Sciatic nerve (tissue), 2 donors: ENCODE measurements around the gene C19orf38. TPM values are rescaled to one million over a fixed set of nuclear protein-coding genes. Genes with fewer than 3 reads are reported as not detected.
"Not testable (repeated sequence)": the region's sequence is repeated elsewhere in the genome, so short reads cannot be mapped to it uniquely, and the experiment has no call there.

Experiments used
- ATAC-seq: fragments of 200-7000 bp; cut with Tn5 transposase; one replicate; pipeline ENCODE4 v1.9.1; 2020; ENCODE audit warnings: mild to moderate bottlenecking, moderate library complexity
- DNase-seq: peaks from one replicate; pipeline ENCODE4 v3.0.0-alpha.2; 2020; ENCODE audit warnings: low spot score
- intact Hi-C: fragments of 100-400 bp; cut with DNase I; formaldehyde crosslinking; loops from one replicate; pipeline ENCODE4 v1.14.2; 2022
- total RNA-seq: library from RNA; stranded (reverse); fragmentation: NEBNext Ultra II Directional; extraction: Animal tissue kit (Norgen Biotek cat#: 25700); gene quantifications from one replicate; pipeline ENCODE4 v1.2.1, GENCODE V29; 2021
- donor health status: DM: no; HTN: no; CAD: no.
- donor health status: DM: no; HTN: no; CAD: no.

C19orf38 gene
- total RNA-seq, 1 donor from 2014 or later: 2.7 TPM

DNA sequence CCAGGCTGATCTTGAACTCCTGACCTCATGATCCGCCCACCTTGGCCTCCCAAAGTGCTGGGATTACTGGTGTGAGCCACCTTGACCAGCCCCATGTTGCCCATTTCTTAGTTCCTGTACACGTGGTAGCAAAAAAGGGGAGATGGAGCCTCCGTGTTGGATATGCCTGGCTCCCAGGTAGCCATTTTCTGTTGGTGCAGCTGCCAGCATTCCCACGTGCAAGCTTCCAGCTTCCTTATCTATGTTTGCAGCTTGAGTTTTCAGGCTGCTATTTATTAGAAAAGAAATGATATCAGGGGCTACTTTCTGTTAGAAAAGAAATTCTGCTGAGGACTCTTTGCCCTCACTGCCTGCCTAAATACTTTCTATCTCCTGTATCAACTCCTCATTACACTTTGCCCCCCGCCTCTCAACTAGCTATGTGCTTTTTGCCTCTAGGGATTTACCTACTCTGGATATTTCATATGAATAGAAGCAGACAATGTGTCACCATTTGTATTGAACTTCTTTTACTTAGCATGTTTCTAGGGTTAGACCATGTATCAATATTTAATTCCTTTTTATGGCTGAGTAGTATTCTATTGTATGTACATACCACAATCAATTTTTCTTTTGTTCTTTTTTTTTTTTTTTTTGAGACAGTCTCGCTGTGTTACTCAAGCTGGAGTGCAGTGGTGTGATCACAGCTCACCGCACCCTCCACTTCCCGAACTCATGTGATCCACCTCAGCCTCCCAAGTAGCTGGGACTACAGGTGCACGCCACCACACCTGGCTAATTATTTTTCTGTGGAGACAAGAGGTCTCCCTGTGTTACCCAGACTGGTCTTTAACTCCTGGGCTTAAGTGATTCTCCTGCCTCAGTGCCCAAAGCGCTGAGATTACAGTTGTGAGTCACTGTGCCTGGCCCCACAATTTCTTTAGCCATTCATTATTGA, 8.8 kb upstream of the C19orf38 start:
- DNase-seq: no peak
- intact Hi-C loops: no loop called here
- ATAC-seq: no peak

DNA sequence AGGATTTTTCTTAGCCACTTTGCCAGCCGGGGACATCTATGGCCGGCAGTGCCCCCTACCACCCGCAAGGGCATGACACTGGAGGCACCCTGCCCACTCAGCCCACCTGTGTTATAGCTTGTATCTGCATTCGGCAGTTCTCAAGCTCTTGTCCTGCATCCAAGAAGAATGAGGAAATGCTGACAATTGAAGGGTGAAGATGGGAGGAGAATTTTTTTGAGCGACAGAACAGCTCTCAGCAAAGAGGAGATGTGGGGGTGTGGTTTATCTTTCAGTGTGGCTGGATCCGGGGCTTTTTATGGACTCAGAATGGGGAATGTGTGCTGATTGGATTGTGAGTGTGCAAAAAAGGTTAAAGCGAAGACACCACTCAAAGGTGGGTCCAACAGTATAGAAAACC, 5.4 kb upstream of the C19orf38 start:
- DNase-seq (no peak), ATAC-seq (no peak)
- intact Hi-C loops: no loop called here

DNA sequence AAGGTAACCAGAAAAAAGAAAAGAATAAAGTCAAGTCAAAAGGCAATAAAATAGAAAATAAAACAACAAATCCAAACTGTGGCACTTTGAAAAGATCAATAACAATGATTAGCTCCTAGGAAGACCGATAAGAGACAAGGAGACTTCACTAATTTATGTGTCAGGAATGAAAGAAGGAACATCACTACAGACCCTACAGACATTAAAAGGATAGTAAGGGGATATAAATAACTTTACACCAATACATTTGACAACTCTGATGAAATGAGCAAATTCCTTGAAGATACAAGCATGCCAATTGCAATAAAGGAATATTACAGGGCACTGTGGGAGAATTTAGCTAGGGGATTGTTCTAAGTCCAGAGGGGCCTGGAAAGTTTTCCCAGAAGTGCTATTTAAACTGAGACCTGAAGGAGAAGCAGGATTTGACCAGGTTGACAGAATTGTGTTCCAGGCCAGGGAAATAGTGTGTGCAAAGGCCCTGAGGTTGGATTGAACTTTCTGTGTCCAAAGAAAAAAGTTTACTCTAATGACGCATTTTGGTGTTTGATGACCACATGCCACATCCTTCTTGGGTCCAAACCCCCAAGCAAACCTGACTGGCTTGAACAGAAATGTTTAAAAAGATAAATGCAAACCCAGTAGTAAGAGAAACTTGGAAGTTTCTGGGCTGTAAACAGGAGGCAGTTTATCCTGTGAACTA, 1.6 kb upstream of the C19orf38 start:
- intact Hi-C loops: no loop called here

DNA sequence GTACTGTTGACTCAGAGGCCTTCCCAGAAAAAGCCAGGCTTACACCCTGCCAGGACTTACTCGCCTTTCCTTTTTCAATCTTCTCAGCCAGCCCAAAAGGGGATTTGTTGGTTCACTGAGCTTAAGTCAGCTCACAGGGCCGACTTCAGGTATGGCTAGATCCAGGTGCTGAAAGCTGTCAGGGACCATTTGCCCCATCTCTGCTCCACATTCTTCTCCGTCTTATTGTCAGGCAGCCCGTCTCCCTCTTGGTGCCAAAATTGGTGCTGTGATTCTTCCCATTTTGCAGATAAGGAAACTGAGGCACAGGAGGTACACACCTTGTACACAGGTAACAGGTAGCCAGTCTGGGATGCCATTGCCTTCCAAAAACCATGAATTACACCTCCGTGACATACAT, 2.4 kb downstream of the C19orf38 start:
- DNase-seq: no peak
- intact Hi-C loops: no loop called here
- ATAC-seq: no peak

More for the DNA sequence above, 1.6 kb upstream of the C19orf38 start:
- ATAC-seq: no peak
- no peak for DNase-seq

DNA sequence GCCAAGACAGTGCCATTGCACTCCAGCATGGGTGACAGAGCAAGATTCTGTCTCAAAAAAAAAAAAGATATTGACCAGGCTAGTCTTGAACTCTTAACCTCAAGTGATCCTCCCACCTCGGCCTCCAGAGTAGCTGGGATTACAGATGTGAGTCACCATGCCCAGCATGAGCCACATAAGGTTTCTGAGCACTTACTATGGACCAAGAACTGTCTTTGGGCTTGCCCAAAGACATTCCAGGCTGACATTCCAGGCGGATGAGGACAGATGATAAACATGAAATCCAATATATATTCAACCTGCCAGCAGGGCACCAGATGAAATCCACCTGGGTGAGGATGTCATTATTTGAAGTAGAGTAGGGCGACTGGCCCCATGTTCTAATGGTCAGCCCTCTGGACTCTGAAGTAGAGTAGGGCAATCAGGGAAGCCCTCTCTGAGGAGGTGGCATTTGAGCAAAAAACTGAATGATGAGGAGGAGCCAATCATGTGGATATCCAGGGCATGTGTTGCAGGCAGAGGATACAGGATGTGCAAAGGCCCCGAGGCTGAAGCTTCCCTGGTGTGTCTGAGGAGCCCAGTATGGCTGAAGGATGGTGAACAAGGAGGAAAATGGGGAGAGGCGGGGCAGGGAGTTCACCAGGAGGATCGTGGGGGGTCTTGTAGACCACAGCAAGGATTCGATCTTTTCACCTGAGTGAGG, 4.0 kb downstream of the C19orf38 start:
- ATAC-seq: no peak
- DNase-seq: no peak
- intact Hi-C loops: no loop called here

DNA sequence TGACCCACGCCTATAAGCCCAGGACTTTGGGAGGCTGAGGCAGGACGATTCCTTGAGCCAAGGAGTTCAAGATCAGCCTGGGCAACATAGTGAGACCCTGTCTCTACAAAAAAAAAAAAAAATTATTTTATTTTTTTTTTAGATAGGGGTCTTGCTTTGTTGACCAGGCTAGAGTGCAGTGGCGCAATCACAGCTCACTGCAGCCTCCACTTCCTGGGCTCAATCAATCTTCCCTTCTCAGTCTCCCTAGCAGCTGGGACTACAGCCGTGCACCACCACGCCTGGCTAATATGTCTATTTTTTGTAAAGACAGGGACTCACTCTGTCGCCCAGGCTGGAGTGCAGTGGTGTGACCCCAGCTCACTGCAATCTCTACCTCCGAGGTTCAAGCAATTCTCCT, 4.7 kb downstream of the C19orf38 start:
- intact Hi-C loops: no loop called here
- ATAC-seq (no peak), DNase-seq (no peak)

DNA sequence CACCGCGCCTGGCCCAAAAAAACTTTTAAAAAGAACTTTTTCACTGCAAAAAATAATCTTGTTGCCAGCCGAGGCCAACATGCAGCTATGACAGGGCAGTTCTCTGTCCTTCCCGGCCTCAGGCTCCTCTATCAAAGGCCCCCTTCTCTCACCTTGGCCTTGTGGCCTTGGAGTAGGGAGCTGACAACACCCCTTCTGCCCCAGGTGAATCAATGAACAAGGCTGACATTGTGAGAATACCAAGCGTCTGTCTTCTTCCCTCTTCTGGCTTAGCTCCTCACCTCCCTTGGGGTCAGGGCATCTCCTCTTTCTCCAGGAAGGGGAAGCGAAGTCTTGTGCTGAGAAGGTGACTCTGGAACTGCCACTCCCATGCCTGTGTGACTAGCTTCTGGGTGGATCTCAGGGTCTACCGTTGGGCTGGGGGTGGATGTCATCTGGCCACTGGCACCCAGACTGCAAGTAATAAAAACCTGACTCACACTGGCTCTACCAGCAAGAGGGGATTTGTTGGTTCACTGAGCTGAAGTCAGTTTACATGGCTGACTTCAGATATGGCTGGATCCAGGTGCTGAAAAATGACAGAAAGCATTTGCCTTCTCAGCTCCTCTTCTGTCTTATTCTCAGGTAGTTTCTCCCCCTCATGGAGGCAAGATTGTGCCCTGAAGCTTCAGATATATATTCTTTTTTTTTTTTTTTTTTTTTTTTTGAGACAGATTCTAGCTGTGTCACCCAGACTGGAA, 6.3 kb downstream of the C19orf38 start:
- ATAC-seq (no peak), DNase-seq (no peak)
- intact Hi-C loops: no loop called here

DNA sequence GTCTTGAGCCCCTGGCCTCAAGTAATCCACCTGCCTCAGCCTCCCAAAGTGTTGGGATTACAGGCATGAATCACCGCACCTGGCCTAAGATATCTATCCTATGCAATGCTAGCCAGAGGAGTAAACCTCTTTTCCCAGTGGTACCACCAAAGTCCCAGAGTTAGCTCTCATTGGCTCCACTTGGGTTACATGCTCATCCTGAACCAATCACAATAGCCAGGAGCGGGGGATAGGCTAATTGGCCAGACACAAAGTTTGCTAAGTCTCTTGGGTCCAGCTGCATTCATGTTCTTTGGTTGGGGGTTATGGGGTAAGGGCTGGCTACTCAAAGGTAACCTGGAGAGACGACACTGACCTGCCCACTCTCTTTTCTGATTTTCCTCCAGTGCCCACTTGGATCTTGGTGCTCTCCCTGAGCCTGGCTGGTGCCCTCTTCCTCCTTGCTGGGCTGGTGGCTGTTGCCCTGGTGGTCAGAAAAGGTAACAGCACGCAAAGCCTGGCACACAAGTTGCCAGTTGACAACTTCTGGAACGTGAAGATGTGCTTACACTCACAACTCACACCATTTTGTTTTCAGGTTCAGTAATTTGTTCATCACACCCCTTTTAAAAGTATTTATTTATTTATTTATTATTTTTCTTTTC, 7.8 kb downstream of the C19orf38 start:
- intact Hi-C loops: no loop called here
- no peak for ATAC-seq
- no peak for DNase-seq

DNA sequence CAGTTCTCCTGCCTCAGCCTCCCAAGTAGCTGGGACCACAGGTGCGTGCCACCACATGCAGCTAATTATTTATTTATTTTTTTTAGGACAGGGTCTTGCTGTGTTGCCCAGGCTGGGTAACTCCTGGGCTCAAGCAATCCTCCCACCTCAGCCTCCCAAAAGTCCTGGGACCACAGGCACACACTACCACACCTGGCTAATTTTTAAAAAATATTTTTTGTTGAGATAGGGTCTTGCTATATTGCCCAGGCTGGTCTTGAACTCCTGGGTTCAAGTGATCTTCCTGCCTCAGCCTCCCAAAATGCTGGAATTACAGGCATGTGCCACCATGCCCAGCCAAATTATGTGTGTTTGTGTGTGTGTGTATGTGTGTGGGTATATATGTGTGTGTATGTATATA, 8.7 kb downstream of the C19orf38 start:
- intact Hi-C loops, DNase-seq, ATAC-seq: not testable (repeated sequence)

DNA sequence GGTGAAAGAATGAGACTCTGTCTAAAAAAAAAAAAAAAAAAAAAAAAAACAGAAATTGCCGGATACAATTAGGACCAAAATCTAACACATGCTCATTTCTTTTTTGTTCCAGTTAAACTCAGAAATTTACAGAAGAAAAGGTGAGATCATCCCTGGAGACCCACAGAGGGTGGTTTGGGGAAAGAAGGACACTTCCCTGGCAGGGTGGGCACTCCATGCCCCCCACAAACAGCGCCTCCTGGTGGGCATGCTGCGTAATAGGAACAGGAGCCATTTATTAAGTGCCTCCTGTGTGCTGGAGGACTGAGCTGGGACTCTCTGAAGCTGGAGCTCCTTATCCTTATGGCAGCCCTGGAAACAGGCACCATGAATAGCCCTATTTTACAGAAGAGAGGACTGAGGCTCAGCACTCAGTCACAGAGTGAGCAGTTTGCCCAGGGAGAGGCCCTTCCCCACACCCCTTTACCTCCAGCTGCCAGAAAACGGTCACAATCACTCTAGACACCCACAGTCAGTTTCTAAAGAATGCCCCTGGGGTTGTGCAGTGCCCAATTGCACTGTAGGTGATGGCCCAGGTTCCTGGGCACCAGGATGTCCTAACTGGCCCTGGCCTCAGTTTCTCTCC, 10.1 kb downstream of the C19orf38 start:
- intact Hi-C loops: no loop called here
- no peak for ATAC-seq
- DNase-seq: no peak

DNA sequence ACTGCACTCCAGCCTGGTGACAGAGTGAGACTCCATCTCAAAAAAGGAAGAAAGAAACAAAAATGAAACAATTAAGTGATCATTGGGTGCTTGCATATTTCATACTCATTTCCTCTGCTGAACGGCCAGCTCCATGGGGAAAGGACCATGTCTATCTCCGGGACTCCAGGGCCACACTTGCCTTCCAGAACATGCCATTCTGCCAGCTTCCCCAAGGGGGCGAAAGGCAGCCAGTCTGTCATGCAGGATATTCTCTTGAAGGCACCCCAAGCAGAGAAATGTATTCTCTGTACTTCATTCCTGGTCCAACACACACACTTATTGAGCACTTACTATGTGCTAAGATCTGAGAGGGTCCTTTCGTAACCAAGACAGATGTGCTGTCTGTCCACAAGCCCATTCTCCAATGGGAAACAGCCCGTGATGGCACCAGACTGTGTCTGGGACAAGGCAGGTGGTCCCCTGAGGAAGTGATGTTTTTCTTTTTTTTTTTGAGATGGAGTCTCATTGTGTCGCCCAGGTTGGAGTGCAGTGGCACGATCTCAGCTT, 13.0 kb downstream of the C19orf38 start:
- DNase-seq (no peak), ATAC-seq (no peak)
- intact Hi-C loops: no loop called here

DNA sequence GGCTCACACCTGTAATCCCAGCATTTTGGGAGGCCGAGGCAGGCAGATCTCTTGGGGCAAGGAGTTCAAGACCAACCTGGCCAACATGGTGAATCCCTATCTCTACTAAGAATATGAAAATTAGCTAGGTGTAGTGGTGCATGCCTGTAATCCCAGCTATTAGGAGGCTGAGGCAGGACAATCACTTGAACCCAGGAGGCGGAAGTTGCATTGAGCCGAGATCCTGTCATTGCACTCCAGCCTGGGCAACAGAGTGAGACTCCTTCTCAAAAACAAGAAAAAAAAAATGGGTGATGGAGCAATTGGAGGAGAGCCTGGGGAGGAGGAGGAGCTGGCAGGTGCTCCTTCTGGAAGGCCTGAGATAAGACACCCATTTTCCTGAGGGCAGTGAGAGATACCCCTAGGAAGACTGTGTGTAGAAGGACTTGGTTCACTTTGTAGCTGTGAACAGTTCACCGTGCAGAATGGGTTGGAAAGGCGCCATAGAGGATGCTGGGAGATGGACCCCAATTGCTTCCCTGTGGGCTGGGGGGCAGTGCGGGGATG, 14.4 kb downstream of the C19orf38 start:
- DNase-seq (no peak), ATAC-seq (no peak)
- intact Hi-C loops: no loop called here

DNA sequence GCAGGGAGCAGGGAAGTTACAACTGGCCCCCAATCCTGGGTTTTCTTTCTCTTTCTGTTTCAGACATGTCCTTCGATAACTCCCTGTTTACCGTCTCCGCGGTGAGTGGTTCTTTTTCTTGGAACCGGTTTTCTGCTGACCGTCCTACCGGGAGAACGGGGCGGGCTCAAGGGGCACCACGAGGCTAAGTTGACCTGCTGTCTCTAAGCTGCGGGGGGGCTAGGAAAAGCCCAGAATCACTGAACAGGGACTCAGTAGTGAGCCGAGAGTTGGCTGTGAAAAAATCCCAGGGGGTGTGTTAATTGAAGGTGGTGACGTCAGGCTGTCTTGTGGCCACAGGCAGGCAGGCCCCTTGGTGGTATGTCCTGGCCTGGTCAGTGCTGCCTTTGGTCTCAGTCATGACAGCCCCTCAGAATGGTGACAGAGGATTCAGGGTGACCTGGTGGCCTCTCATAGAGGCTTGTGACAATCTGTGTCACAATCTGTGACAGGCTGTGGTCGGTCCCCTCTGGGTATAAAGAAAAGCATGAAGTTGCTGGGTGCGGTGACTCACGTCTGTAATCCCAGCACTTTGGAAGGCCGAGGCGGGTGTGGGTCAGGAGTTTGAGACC, 15.0 kb downstream of the C19orf38 start:
- intact Hi-C loops: no loop called here
- ATAC-seq: peak; percentile 75
- no peak for DNase-seq

DNA sequence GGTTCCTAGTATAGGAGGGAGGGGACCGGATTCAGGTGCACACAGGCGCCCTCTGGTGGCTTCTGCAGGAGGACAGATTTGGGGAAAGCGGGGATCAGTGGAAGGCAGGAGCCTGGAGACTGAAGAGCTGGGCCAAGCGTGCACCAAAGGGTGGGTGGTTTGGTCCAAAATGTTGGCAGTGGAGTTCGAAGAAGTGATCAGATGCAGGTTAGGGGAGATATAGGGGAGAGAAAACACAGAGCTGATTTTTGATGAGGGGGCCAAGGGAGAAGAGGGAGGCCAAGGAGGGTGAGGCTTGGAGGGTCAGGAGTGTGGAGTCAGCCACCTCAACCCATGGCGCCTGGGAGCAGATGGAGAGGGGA, 16.3 kb downstream of the C19orf38 start:
- intact Hi-C loops: no loop called here
- ATAC-seq: peak; percentile 89
- peak; percentile 93 for DNase-seq

DNA sequence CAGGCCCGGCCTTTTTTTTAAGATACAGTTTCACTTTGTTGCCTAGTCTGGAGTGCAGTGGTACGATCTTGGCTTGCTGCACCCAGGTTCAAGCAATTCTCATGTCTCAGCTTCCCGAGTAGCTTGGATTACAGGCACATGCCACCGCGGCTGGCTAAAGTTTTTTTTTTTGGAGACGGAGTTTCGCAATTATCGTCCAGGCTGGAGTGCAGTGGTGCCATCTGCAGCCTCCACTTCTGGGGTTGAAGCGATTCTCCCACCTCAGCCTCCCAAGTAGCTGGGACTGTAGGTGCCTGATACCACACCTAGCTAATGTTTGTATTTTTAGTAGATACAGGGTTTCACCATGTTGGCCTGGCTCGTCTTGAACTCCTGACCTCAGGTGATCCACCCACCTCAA, 18.3 kb downstream of the C19orf38 start:
- DNase-seq (no peak), ATAC-seq (no peak)
- intact Hi-C loops: no loop called here

DNA sequence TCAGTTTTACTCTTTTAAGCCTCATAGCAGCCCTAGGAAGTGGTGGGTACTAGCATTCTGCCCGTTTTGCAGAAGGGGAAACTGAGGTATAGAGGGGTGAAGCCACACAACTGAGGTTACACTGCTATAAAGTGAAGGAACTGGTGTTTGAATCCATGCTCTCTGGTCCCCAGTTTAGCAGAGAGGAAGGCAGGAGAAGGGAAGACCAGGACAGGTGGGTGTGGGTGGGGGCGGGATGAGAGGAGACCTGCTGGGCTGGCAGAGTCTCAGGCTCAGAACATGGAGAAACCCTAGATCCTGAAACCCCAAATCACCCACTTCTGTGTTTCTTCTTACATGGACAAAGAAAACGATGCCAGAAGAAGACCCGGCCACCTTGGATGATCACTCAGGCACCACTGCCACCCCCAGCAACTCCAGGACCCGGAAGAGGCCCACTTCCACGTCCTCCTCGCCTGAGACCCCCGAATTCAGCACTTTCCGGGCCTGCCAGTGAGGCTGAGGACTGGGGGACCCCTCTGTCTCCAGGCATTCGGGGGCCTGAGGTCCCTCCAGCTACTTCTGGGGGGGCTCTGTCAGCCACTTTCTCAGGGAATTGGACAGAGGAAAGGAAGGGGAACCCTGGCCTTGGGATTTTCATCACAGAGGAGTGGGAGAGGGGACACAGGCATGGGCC, 20.8 kb downstream of the C19orf38 start:
- intact Hi-C loops: no loop called here
- DNase-seq (no peak), ATAC-seq (no peak)

DNA sequence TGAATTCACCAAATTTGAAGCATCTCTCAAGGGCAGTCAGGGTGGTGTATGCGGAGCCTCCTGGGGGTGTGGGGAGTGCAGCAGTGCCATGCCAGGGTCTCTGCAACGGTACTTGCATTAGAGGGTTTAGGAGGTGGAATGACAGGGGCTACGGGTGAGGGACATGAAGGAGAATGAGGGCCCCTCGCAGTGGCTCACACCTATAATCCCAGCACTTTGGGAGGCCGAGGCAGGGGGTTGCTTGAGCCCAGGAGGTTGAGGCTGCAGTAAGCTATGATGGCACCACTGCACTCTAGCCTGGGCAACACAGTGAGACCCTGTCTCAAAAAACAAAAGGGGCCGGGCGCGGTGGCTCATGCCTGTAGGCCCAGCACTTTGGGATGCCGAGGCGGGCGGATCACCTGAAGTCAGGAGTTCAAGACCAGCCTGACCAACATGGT, 21.7 kb downstream of the C19orf38 start:
- DNase-seq: peak; percentile 70
- not testable (repeated sequence) for ATAC-seq
- intact Hi-C loops: loop anchor here (10.0 kb wide), 1 partner anchor 55 kb away; the partner anchor contains the start of genes TIMM29 and YIPF2
